Measurements from ENCODE around the gene TEX13D.
"Not testable (repeated sequence)": the region's sequence is repeated elsewhere in the genome, so short reads cannot be mapped to it uniquely, and the experiment has no call there.

The TEX13D gene

DNA sequence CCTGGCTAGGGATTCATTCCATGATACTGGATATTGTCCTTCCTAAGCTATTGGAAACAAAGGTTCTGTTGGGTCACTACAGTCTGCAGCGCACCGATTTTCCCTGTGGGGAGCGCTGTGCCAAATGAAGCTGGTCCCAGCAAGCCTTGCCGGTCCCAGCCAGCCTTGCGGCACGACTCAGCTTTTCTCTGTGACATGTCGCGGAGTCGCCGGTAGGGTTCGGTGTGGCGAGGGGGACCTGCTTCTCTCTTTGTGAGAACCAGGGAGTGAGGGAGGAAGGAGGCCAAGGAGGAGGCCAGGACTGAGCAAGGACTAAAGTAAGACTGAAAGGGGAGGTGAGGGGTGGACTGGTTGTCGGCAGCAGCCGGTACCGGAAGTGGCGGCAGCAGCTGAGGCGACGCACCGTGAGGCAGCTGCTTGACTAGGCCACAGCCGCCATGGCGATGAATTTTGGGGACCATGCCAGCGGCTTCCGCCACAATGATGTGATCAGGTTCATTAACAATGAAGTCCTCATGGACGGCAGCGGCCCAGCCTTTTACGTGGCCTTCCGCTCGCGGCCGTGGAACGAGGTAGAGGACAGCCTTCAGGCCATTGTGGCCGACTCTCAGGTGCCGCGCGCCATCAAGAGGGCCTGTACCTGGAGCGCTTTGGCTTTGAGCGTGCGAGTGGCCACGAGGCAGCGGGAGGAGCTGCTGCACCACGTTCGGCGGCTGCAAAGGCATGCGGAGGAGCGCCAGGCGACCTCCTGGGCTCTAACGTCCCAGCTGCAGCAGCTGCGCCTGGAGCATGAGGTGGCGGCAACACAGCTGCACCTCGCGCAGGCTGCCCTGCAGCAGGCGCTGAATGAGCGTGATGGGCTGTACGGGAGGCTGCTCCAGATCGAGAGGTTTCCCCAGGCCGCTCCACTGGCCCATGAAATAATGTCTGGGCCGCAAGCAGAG is at the start of gene TEX13D:
Gene TEX13D (plus strand): TSS at position 180 of the 944 bp plus-strand sequence. CDS start 258 bp downstream, at position 438.
- no peak for DNase-seq (ENCODE audit: low read depth)

- no peak for DNase-seq (ENCODE audit: low read depth)
Measured at GRCh38 chrX:124289443-124289842, 43.0 kb upstream of the TEX13D start.

DNA sequence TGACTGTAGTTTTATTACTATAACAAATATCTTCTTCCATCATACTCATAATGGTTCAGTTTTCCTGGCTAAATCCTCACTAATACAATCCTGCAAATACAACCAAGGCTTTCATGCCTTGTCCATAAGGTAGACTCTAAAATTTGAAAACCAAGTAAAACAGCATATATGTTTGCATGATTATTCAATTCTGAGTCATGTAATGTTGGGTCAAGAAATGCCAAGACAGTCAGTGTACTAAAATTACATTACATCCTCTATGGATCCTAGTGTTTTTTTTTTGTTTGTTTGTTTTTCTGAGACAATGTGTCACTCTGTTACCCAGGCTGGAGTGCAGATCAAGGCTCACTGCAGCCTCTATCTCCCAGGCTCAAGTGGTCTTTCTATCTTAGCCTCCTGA is 38.6 kb upstream of the TEX13D start:
- DNase-seq (ENCODE audit: low read depth) = no peak

DNA sequence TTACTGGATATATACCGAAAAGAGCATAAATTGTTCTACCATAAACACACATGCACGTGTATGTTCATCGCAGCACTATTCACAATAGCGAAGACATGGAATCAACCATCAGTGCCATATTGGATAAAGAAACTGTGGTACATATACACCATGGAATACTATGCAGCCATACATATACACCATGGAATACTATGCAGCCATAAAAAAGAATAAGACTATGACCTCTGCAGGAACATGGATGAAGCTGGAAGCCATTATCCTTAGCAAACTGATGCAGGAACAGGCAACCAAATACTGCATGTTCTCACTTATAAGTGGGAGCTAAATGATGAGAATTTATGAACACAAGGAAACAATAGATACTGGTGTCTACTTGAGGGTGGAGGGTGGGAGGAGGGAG is 33.1 kb upstream of the TEX13D start:
- DNase-seq (ENCODE audit: low read depth) = not testable (repeated sequence)

GRCh38 chrX:124300405-124300804 is 32.1 kb upstream of the TEX13D start:
- DNase-seq (ENCODE audit: low read depth) = no peak

DNA sequence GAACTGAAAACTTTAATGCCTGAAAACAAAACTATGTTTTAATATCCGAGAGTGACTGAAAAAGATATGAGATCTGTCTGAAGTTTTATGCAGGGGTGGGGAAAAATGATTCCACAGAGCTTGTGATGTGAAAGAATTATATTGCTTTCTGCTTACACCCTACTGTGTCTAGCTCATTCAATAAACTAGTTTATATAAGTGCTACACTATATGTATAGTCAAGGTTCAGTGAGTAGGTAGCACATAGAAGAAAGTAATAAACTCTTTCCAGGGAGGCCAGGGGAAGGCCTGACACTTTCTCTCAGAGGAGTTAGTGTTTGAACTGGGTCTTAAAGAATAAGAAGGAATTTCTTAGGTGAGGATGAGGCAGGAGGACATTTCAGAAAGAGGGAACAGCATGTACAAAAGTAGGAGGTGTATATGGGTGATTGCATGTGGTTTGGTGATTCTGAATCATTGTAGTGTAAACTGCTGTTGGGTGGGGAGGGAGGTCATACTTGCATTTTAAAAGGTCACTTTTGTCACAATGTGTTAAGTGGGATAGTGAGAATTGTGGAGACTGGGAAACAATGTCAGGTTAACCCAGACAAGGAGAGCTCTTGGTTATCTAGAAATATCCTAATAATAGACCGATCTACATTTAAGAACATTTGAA is 25.1 kb upstream of the TEX13D start:
- no peak for DNase-seq (ENCODE audit: low read depth)

DNA sequence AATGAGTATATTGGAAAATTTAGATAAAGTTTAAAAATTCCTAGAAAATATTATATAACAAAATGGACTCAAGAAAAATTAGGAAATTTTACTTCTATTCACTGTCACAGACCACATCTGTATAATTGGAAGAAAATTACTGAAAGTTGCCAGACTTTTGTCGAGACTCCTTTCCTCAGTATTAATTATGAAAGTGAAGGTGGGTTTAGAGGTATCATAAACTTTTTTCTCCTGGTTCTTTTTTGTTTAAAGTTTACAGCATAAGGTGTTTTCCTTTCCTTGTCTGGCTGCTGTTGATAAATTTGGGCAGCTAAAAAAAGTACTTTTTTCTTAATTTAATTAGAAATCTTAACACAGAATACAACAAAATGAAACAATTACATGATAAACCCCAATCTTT is 6.7 kb upstream of the TEX13D start:
- no peak for DNase-seq (ENCODE audit: low read depth)

- no peak for DNase-seq (ENCODE audit: low read depth)
Measured at GRCh38 chrX:124328765-124329164, 3.7 kb upstream of the TEX13D start.

- no peak for DNase-seq (ENCODE audit: low read depth)
Measured at GRCh38 chrX:124333862-124334261, 1.4 kb downstream of the TEX13D start.

GRCh38 chrX:124334555-124334954 is 2.1 kb downstream of the TEX13D start:
- not testable (repeated sequence) for DNase-seq (ENCODE audit: low read depth)

GRCh38 chrX:124335598-124335997 is 3.1 kb downstream of the TEX13D start:
- DNase-seq (ENCODE audit: low read depth) = no peak

DNA sequence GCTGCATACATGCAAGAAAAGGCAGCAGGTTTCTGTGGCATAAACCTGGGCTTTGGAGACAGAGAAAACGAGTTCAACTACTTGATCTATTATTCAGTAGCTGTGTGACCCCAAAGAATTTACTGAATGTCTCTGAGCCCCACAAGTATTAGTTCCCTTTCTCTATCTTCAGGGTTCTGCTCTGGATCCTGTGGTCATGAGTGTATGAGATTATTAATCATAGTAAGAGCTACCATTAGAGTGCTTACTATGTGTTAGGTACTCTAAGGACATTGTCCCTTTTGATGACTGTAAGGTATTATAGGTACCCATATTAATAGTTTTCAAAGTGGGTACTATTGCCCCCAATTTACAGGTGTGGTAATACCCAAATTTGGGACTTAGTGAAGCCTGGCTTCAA is 5.5 kb downstream of the TEX13D start:
- no peak for DNase-seq (ENCODE audit: low read depth)

DNA sequence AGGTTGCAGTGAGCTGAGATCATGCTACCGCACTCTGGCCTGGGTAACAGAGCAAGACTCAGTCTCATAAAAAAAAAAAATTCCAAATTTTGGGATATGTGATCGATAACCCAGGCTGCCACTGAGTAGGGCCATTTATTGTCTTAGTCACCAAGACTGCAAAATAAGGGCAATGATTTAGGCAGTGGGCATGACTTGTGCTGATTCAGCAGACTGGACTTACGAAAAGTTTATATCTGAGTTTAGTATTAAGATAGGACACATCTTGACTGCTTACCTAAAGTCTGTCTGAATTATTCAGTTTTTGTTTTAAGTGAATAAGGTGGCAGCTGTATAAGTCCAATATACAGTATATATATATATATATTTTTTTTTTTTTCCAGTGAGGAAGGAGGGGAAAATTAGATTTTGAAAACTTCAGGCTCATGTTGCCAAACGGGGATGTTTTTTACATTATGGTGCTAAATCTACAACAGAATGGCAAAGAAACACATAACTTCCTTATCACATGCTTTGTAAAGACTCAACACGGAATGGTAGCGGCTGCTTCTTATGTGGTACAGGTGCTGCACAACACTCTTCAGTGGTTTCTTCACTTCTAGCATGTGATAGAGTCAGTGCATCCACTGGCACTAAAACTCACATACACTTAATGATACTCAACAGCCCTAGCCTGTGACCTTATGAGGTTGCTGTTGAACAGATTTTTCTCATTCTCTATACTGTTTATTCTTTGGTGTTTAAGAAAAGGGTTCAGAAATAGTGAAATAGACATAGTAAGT is 6.5 kb downstream of the TEX13D start:
- DNase-seq (ENCODE audit: low read depth) = no peak

DNA sequence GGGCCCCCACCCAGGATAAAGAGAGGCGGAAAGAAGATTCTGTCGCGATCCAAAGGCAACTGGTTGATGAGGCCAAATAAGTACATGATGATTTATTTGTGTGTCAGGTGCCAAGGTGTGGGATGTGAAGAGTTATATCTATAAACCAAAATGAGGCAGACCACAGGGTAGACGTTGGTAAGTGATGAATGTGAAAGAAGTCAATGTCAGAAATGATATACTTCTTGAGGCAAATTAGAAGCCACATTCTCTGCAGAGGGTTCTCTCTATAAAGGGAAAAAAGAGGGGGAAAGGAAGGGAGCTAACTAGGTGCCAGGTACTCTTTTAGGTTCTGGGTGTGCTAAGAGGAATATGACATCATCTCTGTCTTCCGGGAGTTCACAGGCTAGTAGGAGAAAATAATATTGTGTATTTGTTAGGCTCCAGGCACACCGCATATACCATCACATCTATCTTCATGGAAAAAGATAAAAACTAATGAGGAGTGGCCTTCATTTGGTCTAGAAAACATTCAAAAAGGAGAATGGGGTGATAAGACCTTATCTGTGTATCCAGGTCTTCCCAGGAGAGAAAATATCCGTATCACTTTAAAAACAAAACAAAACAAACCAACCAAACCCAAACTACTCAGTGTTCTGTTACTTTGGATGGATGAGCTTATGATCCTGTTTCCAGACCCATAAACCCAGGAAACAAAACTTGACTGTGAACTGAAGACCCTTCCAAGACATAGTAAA is 9.1 kb downstream of the TEX13D start:
- DNase-seq (ENCODE audit: low read depth) = no peak

DNA sequence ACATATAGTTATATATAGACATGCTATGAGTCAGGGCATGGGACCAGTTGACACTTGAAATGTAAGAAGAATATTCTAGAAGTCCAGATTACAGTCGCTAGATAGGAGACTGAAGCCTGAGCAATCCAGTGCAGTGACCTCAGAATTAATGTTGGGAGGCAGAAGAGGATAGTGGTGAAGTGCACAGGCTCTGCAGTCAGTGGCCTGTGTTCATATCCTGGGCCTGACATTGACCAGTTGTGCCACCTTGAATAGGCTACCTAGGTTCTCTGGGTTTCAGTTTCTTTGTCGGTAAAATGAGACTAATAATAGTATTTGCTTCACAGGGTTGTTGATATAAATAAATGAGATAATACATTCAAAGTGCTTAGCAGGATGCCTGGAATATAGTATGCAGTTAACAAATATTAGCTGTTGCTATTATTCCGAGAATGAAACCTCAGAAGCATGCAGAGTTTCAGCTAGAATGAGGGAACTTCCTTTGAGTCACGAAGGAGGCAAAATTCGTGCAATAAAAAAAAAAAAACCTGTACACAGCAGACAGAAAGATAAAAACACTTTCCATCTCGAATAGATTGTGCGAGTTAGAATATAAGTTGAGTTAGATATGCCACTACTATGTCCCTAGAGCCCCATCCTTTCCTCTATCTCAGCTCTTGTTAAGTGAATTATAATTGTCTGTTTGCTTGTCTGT is 9.9 kb downstream of the TEX13D start:
- DNase-seq (ENCODE audit: low read depth) = no peak

DNA sequence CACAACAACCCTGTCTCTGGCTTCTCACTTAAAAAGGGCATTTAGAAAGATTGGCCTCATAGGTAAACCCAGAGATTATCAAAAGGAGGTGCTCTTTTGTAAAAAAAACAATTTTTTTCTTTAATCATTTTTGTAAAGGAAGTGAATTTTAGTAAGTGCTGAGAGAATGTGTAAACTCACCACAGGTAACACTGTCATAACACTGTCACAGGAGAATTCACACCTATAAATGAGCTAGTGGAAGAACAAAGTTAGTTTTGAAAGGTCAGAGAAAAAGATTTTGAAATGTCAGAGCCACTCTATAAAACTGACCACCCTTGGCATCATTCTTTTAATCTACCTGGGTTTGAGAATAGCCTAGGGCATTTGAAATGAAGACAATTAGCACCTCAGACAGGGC is 10.6 kb downstream of the TEX13D start:
- DNase-seq (ENCODE audit: low read depth) = no peak

- DNase-seq (ENCODE audit: low read depth) = no peak
Measured at GRCh38 chrX:124344246-124344645, 11.8 kb downstream of the TEX13D start.

- DNase-seq (ENCODE audit: low read depth) = no peak
Measured at GRCh38 chrX:124346117-124346876, 13.8 kb downstream of the TEX13D start, which contains the start of gene SH2D1A. Gene SH2D1A (plus strand): TSS chrX:124346563. CDS start chrX:124346643, 80 bp downstream.

DNA sequence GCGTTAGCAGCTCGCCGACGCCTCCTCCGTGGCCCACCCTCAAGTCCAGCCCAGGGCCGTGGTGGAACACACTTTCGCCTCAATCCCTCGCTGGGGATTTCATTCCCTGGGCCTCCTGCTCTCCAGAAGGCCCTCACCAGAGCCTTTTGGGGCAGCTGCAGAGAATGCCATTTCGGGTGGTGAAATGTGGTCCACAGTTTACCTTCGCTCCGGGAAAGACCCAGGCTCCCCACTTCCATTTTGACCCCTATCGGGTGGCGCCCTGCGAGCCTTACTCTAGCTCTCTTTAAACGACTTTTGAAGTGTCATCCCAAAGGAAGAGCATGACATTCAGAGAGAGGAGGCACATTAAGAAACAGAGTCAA is 14.4 kb downstream of the TEX13D start:
- no peak for DNase-seq (ENCODE audit: low read depth)

- no peak for DNase-seq (ENCODE audit: low read depth)
Measured at GRCh38 chrX:124347242-124347641, 14.8 kb downstream of the TEX13D start.

Data from GM04503 (cell line).